ENCODE results near the gene NHLRC3. TPM values are rescaled to one million over a fixed set of nuclear protein-coding genes. Genes with fewer than 3 reads are reported as not detected.
A peak's percentile ranks its signal among the peaks of the same experiment; 100 is the strongest.
"Not testable (repeated sequence)": the region's sequence is repeated elsewhere in the genome, so short reads cannot be mapped to it uniquely, and the experiment has no call there.

Gene NHLRC3
- total RNA-seq, 1 experiment from 2014 or later: 11.9 TPM

DNA sequence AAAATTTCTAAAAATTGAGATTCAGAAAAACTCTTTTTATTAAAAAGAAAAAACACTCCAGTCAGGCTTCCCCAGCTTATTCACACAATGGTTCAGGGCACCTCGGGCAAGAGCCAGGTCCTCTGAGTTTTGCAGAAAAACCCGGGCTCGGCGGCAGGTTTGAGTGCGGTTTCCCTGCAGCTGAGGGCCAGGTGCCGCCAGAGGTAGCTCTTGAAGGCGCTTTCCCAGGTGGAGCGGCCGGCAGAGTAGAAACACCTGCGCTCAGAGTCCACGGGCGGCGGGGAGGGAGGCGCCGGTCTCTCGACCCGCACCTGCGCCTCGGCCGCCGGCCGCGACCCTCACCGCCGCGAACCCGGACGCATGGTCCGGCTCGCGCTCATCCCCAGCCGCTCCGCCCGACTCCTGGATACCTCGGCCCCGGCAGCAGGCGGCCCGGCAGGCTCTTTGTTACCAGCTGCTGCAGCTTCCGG is 811 bp upstream of the NHLRC3 start:
- in situ Hi-C loops (cut with HindIII; ENCODE audit: low pct_unique_long_range_greater_than_20kb, low sequenced_read_pairs): no loop called here
- DNase-seq (ENCODE audit: low read depth): no peak

DNA sequence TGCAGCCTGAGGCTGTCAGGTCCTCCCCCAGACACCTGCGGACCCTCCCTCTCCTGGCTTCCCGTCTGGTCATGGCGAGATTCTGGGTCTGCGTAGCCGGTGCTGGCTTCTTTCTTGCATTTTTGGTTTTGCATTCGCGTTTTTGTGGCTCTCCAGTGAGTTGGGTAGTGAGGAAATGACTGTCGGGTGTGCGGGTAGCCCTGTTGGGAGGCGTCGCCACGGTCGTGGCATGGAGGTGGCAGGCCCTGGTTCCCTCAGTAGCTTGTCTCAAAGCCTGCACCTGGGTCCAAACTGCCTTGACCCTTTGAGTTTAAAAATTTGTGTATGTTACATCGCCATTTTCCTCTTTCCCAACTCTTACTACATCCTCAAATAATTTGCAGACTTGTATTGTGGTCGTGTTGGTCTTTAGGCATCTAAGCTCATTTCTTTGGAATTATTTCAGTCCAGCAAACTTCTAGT is 344 bp downstream of the NHLRC3 start:
- DNase-seq (ENCODE audit: low read depth): no peak
- in situ Hi-C loops (cut with HindIII; ENCODE audit: low pct_unique_long_range_greater_than_20kb, low sequenced_read_pairs): no loop called here

DNA sequence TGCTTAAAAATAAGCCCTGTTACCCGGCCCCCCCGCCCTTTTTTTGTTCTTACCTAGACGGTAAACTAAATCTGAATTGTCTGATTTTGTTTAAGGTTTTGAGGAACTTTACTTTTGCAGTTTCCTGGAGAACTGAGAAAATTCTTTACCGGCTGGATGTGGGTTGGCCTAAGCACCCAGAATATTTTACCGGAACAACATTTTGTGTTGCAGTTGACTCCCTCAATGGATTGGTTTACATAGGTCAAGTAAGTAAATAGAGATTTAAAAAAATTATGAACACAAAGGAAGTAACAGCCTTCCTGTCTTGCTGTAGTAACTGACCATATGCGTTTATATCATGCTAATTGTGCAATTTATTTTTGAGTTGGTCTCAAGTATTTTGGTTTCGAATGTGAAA is 785 bp downstream of the NHLRC3 start:
- no peak for DNase-seq (ENCODE audit: low read depth)
- in situ Hi-C loops (cut with HindIII; ENCODE audit: low pct_unique_long_range_greater_than_20kb, low sequenced_read_pairs): no loop called here

DNA sequence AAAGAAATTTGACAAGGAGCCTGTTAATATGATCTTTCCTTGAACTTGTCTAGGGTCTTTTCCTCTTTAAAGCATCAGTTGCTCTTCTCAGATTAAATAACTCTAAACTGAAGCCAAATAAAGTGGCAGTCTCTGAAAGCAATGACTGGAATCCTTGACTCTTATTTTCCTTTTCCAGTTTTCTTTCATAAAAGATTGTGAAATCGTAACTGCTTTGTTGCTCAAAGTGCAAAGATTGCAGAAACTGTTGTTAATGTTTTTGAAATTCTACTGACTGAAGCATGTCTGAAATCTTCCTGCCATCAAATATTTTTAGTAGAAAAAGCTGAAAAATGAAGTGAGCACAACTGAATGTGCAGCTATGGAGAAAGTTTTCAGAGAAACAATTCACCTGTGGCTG is 1.9 kb downstream of the NHLRC3 start:
- in situ Hi-C loops (cut with HindIII; ENCODE audit: low pct_unique_long_range_greater_than_20kb, low sequenced_read_pairs): no loop called here

DNA sequence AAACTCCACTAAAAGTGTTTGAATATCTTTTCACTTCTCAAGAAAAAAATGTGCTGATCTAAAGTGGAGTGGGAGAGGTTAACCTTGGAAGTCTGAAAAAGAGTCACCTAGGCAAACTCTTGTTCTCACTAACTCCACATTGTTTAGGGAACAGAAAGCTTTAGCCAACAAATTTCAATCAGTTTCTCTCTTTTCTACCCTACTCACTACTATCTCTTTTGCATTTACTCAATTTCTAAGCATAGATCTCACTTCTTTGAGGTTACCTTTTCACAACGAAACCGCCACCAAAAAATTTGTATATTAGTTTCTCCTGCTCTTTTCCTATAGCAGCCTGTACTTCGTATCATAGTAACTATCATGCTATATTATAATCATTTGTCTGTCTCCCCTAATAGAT is 6.3 kb downstream of the NHLRC3 start:
- in situ Hi-C loops (cut with HindIII; ENCODE audit: low pct_unique_long_range_greater_than_20kb, low sequenced_read_pairs): no loop called here
- no peak for DNase-seq (ENCODE audit: low read depth)

More for the DNA sequence above, 1.9 kb downstream of the NHLRC3 start:
- DNase-seq (ENCODE audit: low read depth): no peak

DNA sequence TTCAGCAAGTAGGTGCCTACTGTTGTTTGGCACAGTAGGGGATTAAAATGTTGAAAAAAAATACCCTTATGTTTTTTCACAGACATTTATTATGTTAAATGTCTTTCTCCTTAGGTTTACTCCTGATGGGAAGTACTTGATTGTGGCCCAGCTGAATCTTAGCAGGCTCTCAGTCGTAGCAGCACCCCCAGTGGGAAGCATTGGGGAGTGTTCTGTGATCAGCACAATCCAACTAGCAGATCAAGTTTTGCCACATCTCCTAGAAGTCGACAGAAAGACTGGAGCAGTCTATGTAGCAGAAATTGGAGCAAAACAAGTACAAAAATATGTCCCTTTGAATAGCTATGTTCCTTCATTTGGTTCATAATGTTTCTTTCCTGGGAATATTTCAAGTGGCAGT is 9.3 kb downstream of the NHLRC3 start:
- DNase-seq (ENCODE audit: low read depth): no peak
- in situ Hi-C loops (cut with HindIII; ENCODE audit: low pct_unique_long_range_greater_than_20kb, low sequenced_read_pairs): no loop called here

DNA sequence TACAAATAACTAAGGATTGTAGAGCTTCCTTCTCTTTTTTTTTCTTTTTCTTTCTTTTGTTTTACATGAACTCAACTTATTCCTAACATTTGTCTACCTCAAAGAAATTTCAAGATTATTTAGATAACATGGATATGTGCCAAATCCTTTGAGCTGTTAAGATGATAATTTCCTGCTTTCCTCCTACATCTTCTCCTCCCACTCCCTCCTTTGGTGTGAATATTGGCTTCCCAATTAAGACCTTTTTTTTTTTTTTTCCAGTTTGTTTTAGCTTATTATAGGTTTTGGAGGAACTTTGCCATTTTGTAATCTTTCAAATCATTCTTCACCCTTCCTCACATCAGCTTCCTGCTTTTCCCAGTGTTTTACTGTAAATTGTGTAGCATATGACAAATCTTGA is 10.6 kb downstream of the NHLRC3 start:
- in situ Hi-C loops (cut with HindIII; ENCODE audit: low pct_unique_long_range_greater_than_20kb, low sequenced_read_pairs): no loop called here
- DNase-seq (ENCODE audit: low read depth): no peak

DNA sequence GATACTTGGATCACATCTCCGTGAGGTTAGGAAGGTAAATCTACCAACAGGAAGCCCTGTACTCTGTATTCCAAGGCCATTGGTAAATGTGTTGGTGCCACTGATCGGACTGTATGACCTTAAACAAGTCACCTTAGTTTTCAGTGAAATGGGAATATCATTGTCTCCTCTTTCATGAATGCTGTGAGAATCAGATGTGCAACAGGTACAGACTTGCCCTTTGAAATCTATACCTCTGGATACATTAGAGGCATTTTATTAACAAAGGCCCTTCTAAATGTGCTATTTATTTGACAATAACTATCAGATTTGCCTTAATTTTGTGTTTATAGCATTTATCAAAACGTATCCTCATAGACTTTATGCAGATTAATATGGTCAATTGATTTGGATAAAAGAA is 11.0 kb downstream of the NHLRC3 start:
- DNase-seq (ENCODE audit: low read depth): no peak
- in situ Hi-C loops (cut with HindIII; ENCODE audit: low pct_unique_long_range_greater_than_20kb, low sequenced_read_pairs): no loop called here

DNA sequence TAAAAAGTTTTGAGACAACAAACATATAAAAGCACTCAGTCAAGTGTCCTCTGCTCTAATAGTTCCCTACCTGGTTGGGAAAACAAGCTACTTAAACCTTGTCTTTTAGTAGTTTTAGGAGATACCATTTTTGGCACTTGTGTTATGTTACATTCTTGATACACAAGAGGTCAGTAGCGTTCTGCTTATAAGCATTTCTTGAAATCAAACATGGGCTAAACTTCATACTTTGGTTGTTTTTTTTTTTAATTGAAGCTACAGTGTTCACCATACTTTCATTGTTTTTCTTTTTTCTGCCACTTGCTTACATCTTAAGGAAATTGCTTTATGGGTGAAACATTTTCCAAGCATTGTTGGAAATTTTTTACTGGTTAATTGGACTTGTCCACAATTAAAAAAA is 12.9 kb downstream of the NHLRC3 start:
- peak; percentile 9 for DNase-seq (ENCODE audit: low read depth)
- in situ Hi-C loops (cut with HindIII; ENCODE audit: low pct_unique_long_range_greater_than_20kb, low sequenced_read_pairs): no loop called here

DNA sequence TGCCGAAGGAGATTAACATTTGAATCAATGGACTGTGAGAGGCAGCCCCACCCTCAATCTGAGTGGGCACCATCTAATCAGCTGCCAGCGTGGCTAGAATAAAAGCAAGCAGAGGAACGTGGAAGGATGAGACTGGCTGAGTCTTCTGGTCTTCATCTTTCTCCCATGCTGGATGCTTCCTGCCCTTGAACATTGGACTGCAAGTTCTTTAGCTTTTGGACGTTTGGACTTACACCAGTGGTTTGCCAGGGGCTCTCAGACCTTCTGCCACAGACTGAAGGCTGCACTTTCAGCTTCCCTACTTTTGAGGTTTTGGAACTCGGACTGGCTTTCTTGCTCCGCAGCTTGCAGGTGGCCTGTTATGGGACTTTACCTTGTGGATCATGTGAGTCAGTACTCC is 14.7 kb downstream of the NHLRC3 start:
- in situ Hi-C loops (cut with HindIII; ENCODE audit: low pct_unique_long_range_greater_than_20kb, low sequenced_read_pairs): no loop called here
- DNase-seq (ENCODE audit: low read depth): no peak

DNA sequence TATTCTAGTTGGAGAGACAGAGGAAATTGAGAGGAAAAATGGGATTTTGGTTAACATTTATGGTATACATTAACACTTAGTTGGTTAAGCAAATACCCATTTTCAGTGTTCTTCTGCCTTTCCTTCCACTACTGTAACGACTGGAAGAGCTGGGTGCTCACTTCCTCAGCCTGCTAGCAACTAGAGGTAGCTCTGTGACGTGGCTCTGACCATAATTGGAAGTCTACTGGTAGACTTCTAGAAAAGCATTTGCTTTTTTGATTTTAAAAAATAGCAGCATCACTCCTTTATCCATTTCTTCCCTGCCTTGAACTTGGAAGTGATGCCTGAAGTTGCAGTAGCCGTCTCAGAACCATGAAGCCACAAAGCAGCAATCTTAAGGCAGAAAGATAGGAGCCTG is 15.9 kb downstream of the NHLRC3 start:
- no peak for DNase-seq (ENCODE audit: low read depth)
- in situ Hi-C loops (cut with HindIII; ENCODE audit: low pct_unique_long_range_greater_than_20kb, low sequenced_read_pairs): no loop called here

DNA sequence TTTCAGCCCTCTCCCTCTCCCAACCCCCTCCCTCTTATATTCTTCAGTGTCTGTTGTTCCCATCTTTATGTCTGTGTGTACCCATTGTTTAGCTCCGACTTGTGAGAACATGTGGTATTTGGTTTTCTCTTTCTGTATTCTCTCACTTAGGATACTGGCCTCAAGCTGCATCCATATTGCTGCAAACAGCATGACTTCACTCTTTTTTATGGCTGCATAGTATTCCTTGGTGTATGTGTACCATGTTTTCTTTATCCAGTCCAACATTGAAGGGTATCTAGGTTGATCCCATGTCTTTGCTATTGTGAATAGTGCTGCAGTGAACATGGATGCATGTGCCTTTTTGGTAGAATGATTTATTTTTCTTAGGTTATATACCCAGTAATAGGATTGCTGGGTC is 17.8 kb downstream of the NHLRC3 start:
- in situ Hi-C loops (cut with HindIII; ENCODE audit: low pct_unique_long_range_greater_than_20kb, low sequenced_read_pairs): no loop called here
- no peak for DNase-seq (ENCODE audit: low read depth)

DNA sequence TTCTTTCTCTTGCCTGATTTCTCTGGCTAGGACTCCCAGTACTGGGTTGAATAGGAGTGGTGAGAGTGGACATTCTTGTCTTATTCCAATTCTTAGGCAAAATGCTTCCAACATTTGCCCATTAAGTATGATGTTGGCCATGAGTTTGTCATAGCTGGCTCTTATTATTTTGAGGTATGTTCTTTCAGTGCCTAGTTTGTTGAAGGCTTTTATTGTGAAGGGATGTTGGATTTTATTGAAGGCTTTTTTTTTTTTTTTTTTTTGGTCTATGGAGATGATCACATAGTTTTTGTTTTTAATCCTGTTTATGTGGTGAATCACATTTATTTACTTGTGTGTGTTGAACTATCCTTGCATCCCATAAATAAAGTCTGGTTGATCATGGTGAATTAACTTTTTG is 19.8 kb downstream of the NHLRC3 start:
- in situ Hi-C loops (cut with HindIII; ENCODE audit: low pct_unique_long_range_greater_than_20kb, low sequenced_read_pairs): no loop called here
- DNase-seq (ENCODE audit: low read depth): no peak

DNA sequence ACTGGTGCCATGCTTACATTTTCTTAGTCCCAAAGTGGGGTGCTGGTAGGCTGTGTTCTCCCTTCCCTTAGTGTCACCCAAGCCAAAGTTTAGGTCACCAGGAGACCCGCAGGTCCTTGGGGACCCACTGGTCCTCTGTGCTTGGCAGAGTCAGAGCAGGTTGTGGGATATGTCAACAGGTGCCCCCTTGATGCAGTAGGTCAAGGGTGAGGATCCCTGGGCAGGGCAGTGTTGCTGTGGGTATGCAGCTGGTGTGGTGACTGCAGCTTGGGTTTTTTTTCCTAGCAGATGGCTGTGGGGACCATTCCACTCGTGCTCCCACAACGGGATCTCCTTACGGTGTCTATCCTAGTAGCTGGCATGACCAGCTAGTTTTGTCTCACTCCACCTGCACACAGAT is 23.7 kb downstream of the NHLRC3 start:
- in situ Hi-C loops (cut with HindIII; ENCODE audit: low pct_unique_long_range_greater_than_20kb, low sequenced_read_pairs): no loop called here
- DNase-seq (ENCODE audit: low read depth): no peak

DNA sequence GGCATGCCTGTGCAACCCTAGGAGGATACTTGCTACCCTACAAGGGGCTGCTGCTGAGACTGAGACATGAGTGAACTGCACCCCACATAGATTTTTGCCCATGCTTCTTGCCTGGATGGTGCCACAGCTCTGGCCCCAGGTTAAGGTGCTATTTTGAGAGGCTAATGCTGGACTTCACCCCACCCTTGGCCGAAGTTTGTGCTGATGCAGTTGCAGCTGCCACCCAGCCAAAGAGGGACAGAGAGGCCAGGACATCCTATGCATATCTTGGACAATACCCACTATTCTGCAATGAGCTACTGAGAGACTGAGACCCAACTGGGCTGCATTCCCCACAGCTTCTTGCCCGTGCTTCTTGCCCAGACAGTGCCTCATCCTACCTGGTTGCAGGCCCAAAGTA is 34.6 kb downstream of the NHLRC3 start:
- in situ Hi-C loops (cut with HindIII; ENCODE audit: low pct_unique_long_range_greater_than_20kb, low sequenced_read_pairs): no loop called here
- DNase-seq (ENCODE audit: low read depth): no peak

DNA sequence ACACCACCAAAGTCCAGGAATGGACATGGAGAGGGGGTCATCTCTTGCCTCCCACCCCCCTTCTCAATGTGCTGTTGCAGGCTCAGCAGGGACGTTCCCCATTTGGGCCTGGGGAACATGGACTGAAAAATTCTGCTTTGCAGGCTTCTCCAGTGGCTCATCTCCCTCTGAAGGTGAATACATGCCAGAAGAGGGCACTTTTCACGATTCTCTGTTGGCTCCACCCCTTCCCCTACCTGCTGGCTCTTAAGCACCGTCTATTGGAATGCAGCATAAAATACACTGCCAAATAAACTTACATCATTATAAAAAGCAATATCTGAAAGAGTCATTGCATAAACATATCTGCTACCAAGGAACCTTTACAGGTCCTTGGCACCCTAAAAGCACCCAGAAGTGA is 35.7 kb downstream of the NHLRC3 start:
- no peak for DNase-seq (ENCODE audit: low read depth)
- in situ Hi-C loops (cut with HindIII; ENCODE audit: low pct_unique_long_range_greater_than_20kb, low sequenced_read_pairs): no loop called here

DNA sequence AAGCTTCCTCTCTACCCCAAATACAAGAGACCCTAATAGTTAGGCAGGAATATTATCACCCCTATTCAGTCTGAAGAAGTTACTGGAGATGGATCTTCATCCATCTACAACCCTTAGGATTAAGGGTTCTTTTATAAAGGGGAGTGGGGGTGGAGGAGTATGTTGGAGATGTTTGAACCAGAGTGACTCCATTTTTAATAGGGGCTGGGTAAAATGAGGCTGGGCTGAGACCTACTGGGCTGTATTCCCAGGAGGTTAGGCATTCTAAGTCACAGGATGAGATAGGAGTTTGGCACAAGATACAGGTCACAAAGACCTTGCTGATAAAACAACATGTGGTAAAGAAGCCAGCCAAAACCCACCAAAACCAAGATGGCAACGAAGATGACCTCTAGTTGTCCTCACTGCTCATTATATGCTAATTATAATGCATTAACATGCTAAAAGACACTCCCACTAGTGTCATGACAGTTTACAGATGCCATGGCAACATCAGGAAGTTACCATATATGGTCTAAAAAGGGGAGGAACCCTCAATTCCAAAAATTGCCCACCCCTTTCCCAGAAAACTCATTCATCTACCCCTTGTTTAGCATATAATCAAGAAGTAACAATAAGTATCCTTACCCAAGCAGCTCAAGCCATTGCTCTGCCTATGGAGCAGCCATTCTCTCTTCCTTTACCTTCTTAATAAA is 48.1 kb downstream of the NHLRC3 start:
- in situ Hi-C loops (cut with HindIII; ENCODE audit: low pct_unique_long_range_greater_than_20kb, low sequenced_read_pairs); DNase-seq (ENCODE audit: low read depth): not testable (repeated sequence)

DNA sequence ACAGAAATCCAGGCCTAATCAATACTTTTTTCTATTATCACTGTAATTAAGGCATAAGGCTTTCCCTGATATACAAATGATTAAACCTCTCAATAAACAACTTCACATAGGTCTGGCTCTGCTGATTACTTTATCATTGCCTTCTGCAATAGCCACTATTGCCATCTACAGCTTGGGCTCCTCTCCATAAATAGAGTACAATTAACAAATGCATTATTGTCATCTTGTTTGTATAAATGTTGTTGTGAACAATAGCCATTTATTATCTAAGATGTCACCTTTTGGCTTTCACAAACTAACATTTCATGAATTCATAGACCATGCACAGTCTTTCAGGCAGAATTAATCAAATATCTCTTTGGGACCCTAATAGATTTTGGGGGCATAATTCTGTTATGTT is 53.3 kb downstream of the NHLRC3 start:
- in situ Hi-C loops (cut with HindIII; ENCODE audit: low pct_unique_long_range_greater_than_20kb, low sequenced_read_pairs): no loop called here
- no peak for DNase-seq (ENCODE audit: low read depth)

DNA sequence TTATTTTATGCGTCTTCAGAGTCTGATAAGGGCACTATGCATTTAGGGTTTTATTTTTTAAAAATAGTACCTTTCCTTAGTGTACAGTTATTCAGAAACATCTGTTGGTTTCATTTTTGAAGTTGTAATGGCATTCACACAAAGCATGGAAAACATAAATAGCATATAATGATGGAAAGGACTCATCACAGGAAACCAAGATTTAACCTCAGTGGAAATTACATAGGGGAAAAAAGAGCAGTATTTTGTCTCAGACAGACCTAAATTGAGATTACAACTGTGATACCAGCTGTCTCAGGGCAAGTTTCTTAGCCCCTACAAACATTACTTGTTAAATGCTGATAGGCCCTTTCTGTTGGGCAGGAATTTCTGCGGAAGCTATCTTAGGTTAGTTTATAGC is 57.2 kb downstream of the NHLRC3 start:
- in situ Hi-C loops (cut with HindIII; ENCODE audit: low pct_unique_long_range_greater_than_20kb, low sequenced_read_pairs): no loop called here
- DNase-seq (ENCODE audit: low read depth): no peak

DNA sequence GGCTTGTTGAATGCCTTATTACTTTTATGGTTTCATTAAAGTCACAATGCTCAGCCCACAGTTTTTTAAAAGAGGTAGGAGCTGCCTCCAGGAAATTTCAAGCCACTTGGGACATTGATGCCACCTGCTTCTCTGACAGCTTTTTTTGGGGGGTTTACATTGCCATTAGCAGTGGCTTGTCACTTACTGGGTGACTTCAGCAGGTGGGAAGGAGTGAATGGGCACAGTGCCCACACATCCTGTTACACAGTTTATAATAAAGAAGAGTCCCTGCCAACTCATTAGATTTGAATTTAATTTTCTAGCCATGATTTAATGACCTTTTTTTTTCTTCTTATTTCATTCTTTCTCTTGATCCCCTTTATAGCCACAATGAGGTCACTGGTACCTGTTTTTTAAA is 61.0 kb downstream of the NHLRC3 start:
- in situ Hi-C loops (cut with HindIII; ENCODE audit: low pct_unique_long_range_greater_than_20kb, low sequenced_read_pairs): no loop called here
- no peak for DNase-seq (ENCODE audit: low read depth)

All from Caki2 (cell line).